Measurements from ENCODE around the gene RFNG. TPM values are rescaled to one million over a fixed set of nuclear protein-coding genes. Genes with fewer than 3 reads are reported as not detected.

Gene RFNG
- total and polyA plus RNA-seq, 2 of the 13 experiments (the other 11 are each of a cell fraction or from before 2014, with no cell fraction given), result 61.4 to 64.0 TPM

DNA sequence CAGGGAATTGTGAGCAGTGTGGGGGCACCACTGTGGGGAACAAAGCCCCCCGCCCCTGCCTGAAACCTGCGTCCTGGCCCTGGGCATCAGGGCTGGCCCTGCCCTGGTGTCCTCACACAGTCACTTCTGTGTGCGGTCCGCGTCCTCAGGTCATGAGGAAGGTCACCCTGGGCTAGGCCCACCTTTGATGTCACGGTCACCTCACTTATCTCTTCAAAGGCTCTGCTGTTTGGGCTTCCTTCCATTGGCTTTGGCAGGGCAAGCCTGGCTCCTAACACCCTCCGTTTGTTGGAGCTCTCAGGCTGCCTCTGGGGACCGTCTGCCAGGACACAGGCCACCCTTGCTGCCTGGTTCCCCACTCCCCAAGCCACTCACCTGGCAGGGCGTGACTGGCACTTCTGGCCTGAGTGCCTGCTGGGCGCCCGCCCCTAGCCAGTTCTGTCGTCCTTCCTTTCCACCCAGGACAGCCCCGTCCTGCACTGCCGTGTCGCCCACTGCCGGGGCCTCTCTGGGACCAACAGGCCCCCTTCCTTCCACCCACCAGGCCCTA, 37.8 kb downstream of the RFNG start (continued):
- TF ChIP-seq PHF21A (CRISPR knock-in tag; IDR thresholded peaks at IDR 0.05) (peak; percentile 48), ZNF274 (CRISPR knock-in tag; IDR thresholded peaks at IDR 0.05) (no peak), ZNF329 (CRISPR knock-in tag; IDR thresholded peaks at IDR 0.05; ENCODE audit: low read depth) (no peak), HIVEP1 (CRISPR knock-in tag; IDR thresholded peaks at IDR 0.05) (no peak), AGO1 (IDR thresholded peaks at IDR 0.05; ENCODE audit: low read depth, low read length, poor library complexity, severe bottlenecking) (peak; percentile 83), NBN (conservative IDR thresholded peaks at IDR 0.05) (no peak), ZNF180 (CRISPR knock-in tag; IDR thresholded peaks at IDR 0.05; ENCODE audit: borderline replicate concordance, low read depth) (no peak), ZNF749 (CRISPR knock-in tag; IDR thresholded peaks at IDR 0.05; ENCODE audit: borderline replicate concordance) (0 out of 2 replicates have a peak, but pooled peaks have one; percentile 39), YEATS4 (CRISPR knock-in tag; IDR thresholded peaks at IDR 0.05; ENCODE audit: borderline replicate concordance) (no peak), RBFOX2 (IDR thresholded peaks at IDR 0.05; ENCODE audit: low read depth, low read length) (no peak), ZNF382 (CRISPR knock-in tag; IDR thresholded peaks at IDR 0.05; ENCODE audit: borderline replicate concordance) (no peak), KLF13 (CRISPR knock-in tag; IDR thresholded peaks at IDR 0.05) (no peak), SIX4 (CRISPR knock-in tag; IDR thresholded peaks at IDR 0.05) (no peak), FOSL2 (CRISPR knock-in tag; IDR thresholded peaks at IDR 0.05) (peak; percentile 60), HOXD1 (CRISPR knock-in tag; IDR thresholded peaks at IDR 0.05) (no peak), ZNF251 (CRISPR knock-in tag; IDR thresholded peaks at IDR 0.05) (no peak), JUN (CRISPR knock-in tag; IDR thresholded peaks at IDR 0.05) (no peak), RNF2 (conservative IDR thresholded peaks at IDR 0.05; ENCODE audit: low read depth) (no peak), POLR2AphosphoS5 (IDR thresholded peaks at IDR 0.05; ENCODE audit: low read depth, low read length) (peak; percentile 33; the same call in 1 of the 2 replicates)
- TF ChIP-seq, protein P1, sequence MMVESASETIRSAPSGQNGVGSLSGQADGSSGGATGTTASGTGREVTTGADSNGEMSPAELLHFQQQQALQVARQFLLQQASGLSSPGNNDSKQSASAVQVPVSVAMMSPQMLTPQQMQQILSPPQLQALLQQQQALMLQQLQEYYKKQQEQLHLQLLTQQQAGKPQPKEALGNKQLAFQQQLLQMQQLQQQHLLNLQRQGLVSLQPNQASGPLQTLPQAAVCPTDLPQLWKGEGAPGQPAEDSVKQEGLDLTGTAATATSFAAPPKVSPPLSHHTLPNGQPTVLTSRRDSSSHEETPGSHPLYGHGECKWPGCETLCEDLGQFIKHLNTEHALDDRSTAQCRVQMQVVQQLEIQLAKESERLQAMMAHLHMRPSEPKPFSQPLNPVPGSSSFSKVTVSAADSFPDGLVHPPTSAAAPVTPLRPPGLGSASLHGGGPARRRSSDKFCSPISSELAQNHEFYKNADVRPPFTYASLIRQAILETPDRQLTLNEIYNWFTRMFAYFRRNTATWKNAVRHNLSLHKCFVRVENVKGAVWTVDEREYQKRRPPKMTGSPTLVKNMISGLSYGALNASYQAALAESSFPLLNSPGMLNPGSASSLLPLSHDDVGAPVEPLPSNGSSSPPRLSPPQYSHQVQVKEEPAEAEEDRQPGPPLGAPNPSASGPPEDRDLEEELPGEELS (CRISPR knock-in tag; IDR thresholded peaks at IDR 0.05), result peak; percentile 40; the same call in 1 of the 2 replicates
- TF ChIP-seq, protein P2, sequence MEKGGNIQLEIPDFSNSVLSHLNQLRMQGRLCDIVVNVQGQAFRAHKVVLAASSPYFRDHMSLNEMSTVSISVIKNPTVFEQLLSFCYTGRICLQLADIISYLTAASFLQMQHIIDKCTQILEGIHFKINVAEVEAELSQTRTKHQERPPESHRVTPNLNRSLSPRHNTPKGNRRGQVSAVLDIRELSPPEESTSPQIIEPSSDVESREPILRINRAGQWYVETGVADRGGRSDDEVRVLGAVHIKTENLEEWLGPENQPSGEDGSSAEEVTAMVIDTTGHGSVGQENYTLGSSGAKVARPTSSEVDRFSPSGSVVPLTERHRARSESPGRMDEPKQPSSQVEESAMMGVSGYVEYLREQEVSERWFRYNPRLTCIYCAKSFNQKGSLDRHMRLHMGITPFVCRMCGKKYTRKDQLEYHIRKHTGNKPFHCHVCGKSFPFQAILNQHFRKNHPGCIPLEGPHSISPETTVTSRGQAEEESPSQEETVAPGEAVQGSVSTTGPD (CRISPR knock-in tag; IDR thresholded peaks at IDR 0.05), result no peak
- TF ChIP-seq, protein P3, sequence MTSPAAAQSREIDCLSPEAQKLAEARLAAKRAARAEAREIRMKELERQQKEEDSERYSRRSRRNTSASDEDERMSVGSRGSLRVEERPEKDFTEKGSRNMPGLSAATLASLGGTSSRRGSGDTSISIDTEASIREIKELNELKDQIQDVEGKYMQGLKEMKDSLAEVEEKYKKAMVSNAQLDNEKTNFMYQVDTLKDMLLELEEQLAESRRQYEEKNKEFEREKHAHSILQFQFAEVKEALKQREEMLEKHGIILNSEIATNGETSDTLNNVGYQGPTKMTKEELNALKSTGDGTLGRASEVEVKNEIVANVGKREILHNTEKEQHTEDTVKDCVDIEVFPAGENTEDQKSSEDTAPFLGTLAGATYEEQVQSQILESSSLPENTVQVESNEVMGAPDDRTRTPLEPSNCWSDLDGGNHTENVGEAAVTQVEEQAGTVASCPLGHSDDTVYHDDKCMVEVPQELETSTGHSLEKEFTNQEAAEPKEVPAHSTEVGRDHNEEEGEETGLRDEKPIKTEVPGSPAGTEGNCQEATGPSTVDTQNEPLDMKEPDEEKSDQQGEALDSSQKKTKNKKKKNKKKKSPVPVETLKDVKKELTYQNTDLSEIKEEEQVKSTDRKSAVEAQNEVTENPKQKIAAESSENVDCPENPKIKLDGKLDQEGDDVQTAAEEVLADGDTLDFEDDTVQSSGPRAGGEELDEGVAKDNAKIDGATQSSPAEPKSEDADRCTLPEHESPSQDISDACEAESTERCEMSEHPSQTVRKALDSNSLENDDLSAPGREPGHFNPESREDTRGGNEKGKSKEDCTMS (CRISPR knock-in tag; conservative IDR thresholded peaks at IDR 0.05), result no peak
- TF ChIP-seq, protein P4, sequence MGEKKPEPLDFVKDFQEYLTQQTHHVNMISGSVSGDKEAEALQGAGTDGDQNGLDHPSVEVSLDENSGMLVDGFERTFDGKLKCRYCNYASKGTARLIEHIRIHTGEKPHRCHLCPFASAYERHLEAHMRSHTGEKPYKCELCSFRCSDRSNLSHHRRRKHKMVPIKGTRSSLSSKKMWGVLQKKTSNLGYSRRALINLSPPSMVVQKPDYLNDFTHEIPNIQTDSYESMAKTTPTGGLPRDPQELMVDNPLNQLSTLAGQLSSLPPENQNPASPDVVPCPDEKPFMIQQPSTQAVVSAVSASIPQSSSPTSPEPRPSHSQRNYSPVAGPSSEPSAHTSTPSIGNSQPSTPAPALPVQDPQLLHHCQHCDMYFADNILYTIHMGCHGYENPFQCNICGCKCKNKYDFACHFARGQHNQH (CRISPR knock-in tag; IDR thresholded peaks at IDR 0.05), result no peak
- TF ChIP-seq, protein P5, sequence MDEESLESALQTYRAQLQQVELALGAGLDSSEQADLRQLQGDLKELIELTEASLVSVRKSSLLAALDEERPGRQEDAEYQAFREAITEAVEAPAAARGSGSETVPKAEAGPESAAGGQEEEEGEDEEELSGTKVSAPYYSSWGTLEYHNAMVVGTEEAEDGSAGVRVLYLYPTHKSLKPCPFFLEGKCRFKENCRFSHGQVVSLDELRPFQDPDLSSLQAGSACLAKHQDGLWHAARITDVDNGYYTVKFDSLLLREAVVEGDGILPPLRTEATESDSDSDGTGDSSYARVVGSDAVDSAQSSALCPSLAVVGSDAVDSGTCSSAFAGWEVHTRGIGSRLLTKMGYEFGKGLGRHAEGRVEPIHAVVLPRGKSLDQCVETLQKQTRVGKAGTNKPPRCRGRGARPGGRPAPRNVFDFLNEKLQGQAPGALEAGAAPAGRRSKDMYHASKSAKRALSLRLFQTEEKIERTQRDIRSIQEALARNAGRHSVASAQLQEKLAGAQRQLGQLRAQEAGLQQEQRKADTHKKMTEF (CRISPR knock-in tag; IDR thresholded peaks at IDR 0.05), result no peak
